ENCODE data around the gene TTPAL.

- TF ChIP-seq POLR2A (IDR thresholded peaks at IDR 0.05) (no peak), CTCF (IDR thresholded peaks at IDR 0.05) (no peak)
Measured at GRCh38 chr20:44432618-44433577, 42.8 kb upstream of the TTPAL start.

Data from right lobe of liver (tissue), 4 donors.